GM19238 (cell line): Measurements from ENCODE around the gene HSPB7.
"Not testable (repeated sequence)": the region's sequence is repeated elsewhere in the genome, so short reads cannot be mapped to it uniquely, and the experiment has no call there.

Experiments
- DNase-seq: peaks from one replicate; pipeline ENCODE4 v3.0.0; 2011; ENCODE audit warnings: low spot score; ENCODE audit not compliant: insufficient read length

HSPB7 gene

GRCh38 chr1:16017461-16018303 lies at the start of gene HSPB7:
TSS of gene HSPB7 (minus strand) at chr1:16018043. CDS start at chr1:16017963, 80 bp downstream.
- DNase-seq = no peak

GRCh38 chr1:16067127-16067768 lies 49.4 kb upstream of the HSPB7 start:
- DNase-seq = no peak

GRCh38 chr1:16066245-16066644 lies 48.4 kb upstream of the HSPB7 start:
- DNase-seq = no peak

GRCh38 chr1:16065269-16065576 lies 47.4 kb upstream of the HSPB7 start:
- no peak for DNase-seq

- no peak for DNase-seq
Measured at GRCh38 chr1:16064536-16065268, 46.9 kb upstream of the HSPB7 start.

GRCh38 chr1:16063921-16064320 lies 46.1 kb upstream of the HSPB7 start:
- DNase-seq = no peak

GRCh38 chr1:16063226-16063829 lies 45.5 kb upstream of the HSPB7 start:
- no peak for DNase-seq

GRCh38 chr1:16062687-16063075 lies 44.8 kb upstream of the HSPB7 start:
- not testable (repeated sequence) for DNase-seq

GRCh38 chr1:16061989-16062686 lies 44.3 kb upstream of the HSPB7 start:
- DNase-seq = not testable (repeated sequence)

GRCh38 chr1:16061266-16061665 lies 43.4 kb upstream of the HSPB7 start:
- no peak for DNase-seq

- DNase-seq = not testable (repeated sequence)
Measured at GRCh38 chr1:16058394-16059120, 40.7 kb upstream of the HSPB7 start.

GRCh38 chr1:16057314-16057915 lies 39.6 kb upstream of the HSPB7 start:
- DNase-seq = not testable (repeated sequence)

- DNase-seq = not testable (repeated sequence)
Measured at GRCh38 chr1:16056521-16056912, 38.7 kb upstream of the HSPB7 start.

- peak; percentile 92 for DNase-seq
Measured at GRCh38 chr1:16055613-16056520, 38.0 kb upstream of the HSPB7 start.

- DNase-seq = no peak
Measured at GRCh38 chr1:16054598-16055540, 37.0 kb upstream of the HSPB7 start.

GRCh38 chr1:16053781-16054502 lies 36.1 kb upstream of the HSPB7 start:
- DNase-seq = no peak

GRCh38 chr1:16051949-16052348 lies 34.1 kb upstream of the HSPB7 start:
- not testable (repeated sequence) for DNase-seq
